OCI-LY7 (cell line): ENCODE data around the gene CRELD2. TPM values are rescaled to one million over a fixed set of nuclear protein-coding genes. Genes with fewer than 3 reads are reported as not detected.

Experiments
- BruUV-seq: library from RNA; stranded (reverse); fragments of 400-500 nt; replicated peaks from 2 replicates; lab custom pipeline; 2021; lab: Mats Ljungman, UMichigan
- CTCF ChIA-PET: fragments of 300-600 bp; sonication (Branson Sonifier 250); formaldehyde crosslinking; loops from one replicate; lab custom pipeline; 2022; ENCODE audit warnings: antibody characterized with exemption; ENCODE audit not compliant: unreplicated experiment; lab: Charles Lee
- POLR2A ChIA-PET: fragments of 300-600 bp; sonication (Branson Sonifier 250); formaldehyde crosslinking; loops from one replicate; lab custom pipeline; 2022; ENCODE audit warnings: antibody characterized with exemption; lab: Charles Lee
- DNase-seq: peaks from one replicate; pipeline ENCODE4 v3.0.0-alpha.2; 2015; ENCODE audit warnings: low spot score
- H2AFZ ChIP-seq: fragments of 200-600 bp; sonication (generic), shearing (Covaris generic); 2 replicates; pipeline ENCODE4 v1.6.1; 2014; ENCODE audit warnings: mild to moderate bottlenecking, antibody characterized with exemption, low read length, moderate library complexity
- H3K27ac ChIP-seq: fragments of 200-600 bp; sonication (generic); 2 replicates; pipeline ENCODE4 v1.5.1; 2014; ENCODE audit warnings: mixed run types, low read depth, mild to moderate bottlenecking, moderate library complexity, low read length, inconsistent platforms; ENCODE audit not compliant: poor library complexity, severe bottlenecking
- H3K36me3 ChIP-seq: fragments of 200-600 bp; sonication (generic); 2 replicates; pipeline ENCODE4 v1.6.1; 2014; ENCODE audit warnings: mild to moderate bottlenecking, antibody characterized with exemption, low read length, moderate library complexity, mixed read lengths; ENCODE audit not compliant: insufficient read depth
- H3K4me1 ChIP-seq: fragments of 200-600 bp; sonication (generic); 2 replicates; pipeline ENCODE4 v1.5.1; 2014; ENCODE audit warnings: mild to moderate bottlenecking, low read length; ENCODE audit not compliant: insufficient read depth, poor library complexity, severe bottlenecking
- H3K4me2 ChIP-seq: fragments of 200-600 bp; sonication (generic); 2 replicates; pipeline ENCODE4 v1.6.1; 2014; ENCODE audit warnings: mild to moderate bottlenecking, low read length
- H3K4me3 ChIP-seq: fragments of 200-600 bp; sonication (generic); 2 replicates; pipeline ENCODE4 v1.5.1; 2014; ENCODE audit warnings: mild to moderate bottlenecking, low read depth, low read length; ENCODE audit not compliant: poor library complexity, severe bottlenecking
- H3K79me2 ChIP-seq: fragments of 200-600 bp; sonication (generic); 2 replicates; pipeline ENCODE4 v1.6.1; 2016; ENCODE audit warnings: low read depth, mild to moderate bottlenecking, low read length, moderate library complexity, mixed read lengths; ENCODE audit not compliant: insufficient read depth
- H3K9me2 ChIP-seq: fragments of 200-600 bp; sonication (generic); 2 replicates; pipeline ENCODE4 v1.6.1; 2016; ENCODE audit warnings: mild to moderate bottlenecking, low read length, mixed read lengths; ENCODE audit not compliant: insufficient read depth
- H3K9me3 ChIP-seq: fragments of 200-600 bp; sonication (generic); 2 replicates; pipeline ENCODE4 v1.6.1; 2014; ENCODE audit warnings: mild to moderate bottlenecking, mixed run types, low read length, mixed read lengths
- H4K20me1 ChIP-seq: fragments of 200-600 bp; sonication (generic); 2 replicates; pipeline ENCODE4 v1.6.1; 2014; ENCODE audit warnings: mild to moderate bottlenecking, antibody characterized with exemption, low read length, moderate library complexity, mixed read lengths; ENCODE audit not compliant: insufficient read depth
- EZH2phosphoT487 ChIP-seq: fragments of 200-600 bp; sonication (generic); IDR thresholded peaks from 2 replicates; pipeline ENCODE4 v1.6.1; 2018; ENCODE audit warnings: low read depth, borderline replicate concordance, mild to moderate bottlenecking, mixed run types, antibody characterized with exemption, low read length, moderate library complexity, mixed read lengths
- intact Hi-C: fragments of 100-400 bp; cut with micrococcal nuclease; formaldehyde crosslinking; loops from one replicate; pipeline ENCODE4 v1.10.0; 2022; ENCODE audit not compliant: unreplicated experiment
- total RNA-seq, 2 experiments: library from RNA; depleted of rRNA in 1 of 2; stranded (reverse); fragments of >200 nt in 1 of 2; shearing (Covaris generic) in 1 of 2; gene quantifications; 2 replicates each; pipeline ENCODE4 v1.2.3, GENCODE V29; 2014 to 2022
- TF ChIP-seq, protein P1 (sequence below): fragments of 200-600 bp; sonication (generic); conservative IDR thresholded peaks from 2 replicates; pipeline ENCODE4 v1.5.1; 2014; ENCODE audit warnings: mild to moderate bottlenecking, antibody characterized with exemption, low read length, moderate library complexity, mixed read lengths

CRELD2 gene
- total RNA-seq, 2 experiments from 2014 or later: 32.0 to 32.5 TPM

GRCh38 chr22:49930596-49931412 is 12.4 kb downstream of the CRELD2 start:
- CTCF ChIA-PET: interaction anchor here (0.6 to 1.1 kb wide), 2 partner anchors 36 to 100 kb away, joined by 3 to 8 read pairs; no protein-coding TSS in a partner anchor
- peak overlapping the region; percentile 31; the same call in 1 of the 2 replicates for H2AFZ ChIP-seq
- H3K9me2 ChIP-seq: no peaks in the 10 kb centered on the region
- peak overlapping the region; percentile 77 for H3K4me2 ChIP-seq
- no peaks in the 10 kb centered on the region for H4K20me1 ChIP-seq
- H3K36me3 ChIP-seq: no peaks in the 10 kb centered on the region
- no TSS peak for BruUV-seq
- peak overlapping the region; percentile 92 for H3K27ac ChIP-seq
- peak overlapping the region; percentile 52 for H3K4me3 ChIP-seq
- TF ChIP-seq, protein P1, sequence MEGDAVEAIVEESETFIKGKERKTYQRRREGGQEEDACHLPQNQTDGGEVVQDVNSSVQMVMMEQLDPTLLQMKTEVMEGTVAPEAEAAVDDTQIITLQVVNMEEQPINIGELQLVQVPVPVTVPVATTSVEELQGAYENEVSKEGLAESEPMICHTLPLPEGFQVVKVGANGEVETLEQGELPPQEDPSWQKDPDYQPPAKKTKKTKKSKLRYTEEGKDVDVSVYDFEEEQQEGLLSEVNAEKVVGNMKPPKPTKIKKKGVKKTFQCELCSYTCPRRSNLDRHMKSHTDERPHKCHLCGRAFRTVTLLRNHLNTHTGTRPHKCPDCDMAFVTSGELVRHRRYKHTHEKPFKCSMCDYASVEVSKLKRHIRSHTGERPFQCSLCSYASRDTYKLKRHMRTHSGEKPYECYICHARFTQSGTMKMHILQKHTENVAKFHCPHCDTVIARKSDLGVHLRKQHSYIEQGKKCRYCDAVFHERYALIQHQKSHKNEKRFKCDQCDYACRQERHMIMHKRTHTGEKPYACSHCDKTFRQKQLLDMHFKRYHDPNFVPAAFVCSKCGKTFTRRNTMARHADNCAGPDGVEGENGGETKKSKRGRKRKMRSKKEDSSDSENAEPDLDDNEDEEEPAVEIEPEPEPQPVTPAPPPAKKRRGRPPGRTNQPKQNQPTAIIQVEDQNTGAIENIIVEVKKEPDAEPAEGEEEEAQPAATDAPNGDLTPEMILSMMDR: peak; percentile 90
- TF ChIP-seq EZH2phosphoT487: no peak
- H3K79me2 ChIP-seq: no peaks in the 10 kb centered on the region
- H3K4me1 ChIP-seq: peaks cover 60% of the 10 kb centered on the region
- intact Hi-C loops: loop anchor here (1.0 to 10.0 kb wide), 7 partner anchors 29 to 576 kb away; partner anchors contain the start of gene PIM3
- H3K9me3 ChIP-seq: no peaks in the 10 kb centered on the region
- POLR2A ChIA-PET: no interaction called here
- DNase-seq: peak; percentile 96

GRCh38 chr22:49933236-49934159 is 15.1 kb downstream of the CRELD2 start:
- Histone ChIP-seq H3K4me2 (peak overlapping the region; percentile 84), H3K79me2 (no peaks in the 10 kb centered on the region), H3K9me3 (no peaks in the 10 kb centered on the region), H3K27ac (peak overlapping the region; percentile 92), H3K4me1 (peaks cover 69% of the 10 kb centered on the region), H3K4me3 (peak overlapping the region; percentile 77), H3K9me2 (no peaks in the 10 kb centered on the region), H2AFZ (no peak overlapping the region), H4K20me1 (no peaks in the 10 kb centered on the region), H3K36me3 (no peaks in the 10 kb centered on the region)
- no peak for DNase-seq
- POLR2A ChIA-PET: interaction anchor here (0.7 kb wide), 1 partner anchor 85 kb away, joined by 3 read pairs; no protein-coding TSS in a partner anchor
- CTCF ChIA-PET: no interaction called here
- TF ChIP-seq EZH2phosphoT487: no peak
- BruUV-seq: no TSS peak
- intact Hi-C loops: loop anchor here (5.0 to 10.0 kb wide), 3 partner anchors 171 to 579 kb away; no protein-coding TSS in a partner anchor
